ENCODE results near the gene CGB1.
"Not testable (repeated sequence)": the region's sequence is repeated elsewhere in the genome, so short reads cannot be mapped to it uniquely, and the experiment has no call there.

DNA sequence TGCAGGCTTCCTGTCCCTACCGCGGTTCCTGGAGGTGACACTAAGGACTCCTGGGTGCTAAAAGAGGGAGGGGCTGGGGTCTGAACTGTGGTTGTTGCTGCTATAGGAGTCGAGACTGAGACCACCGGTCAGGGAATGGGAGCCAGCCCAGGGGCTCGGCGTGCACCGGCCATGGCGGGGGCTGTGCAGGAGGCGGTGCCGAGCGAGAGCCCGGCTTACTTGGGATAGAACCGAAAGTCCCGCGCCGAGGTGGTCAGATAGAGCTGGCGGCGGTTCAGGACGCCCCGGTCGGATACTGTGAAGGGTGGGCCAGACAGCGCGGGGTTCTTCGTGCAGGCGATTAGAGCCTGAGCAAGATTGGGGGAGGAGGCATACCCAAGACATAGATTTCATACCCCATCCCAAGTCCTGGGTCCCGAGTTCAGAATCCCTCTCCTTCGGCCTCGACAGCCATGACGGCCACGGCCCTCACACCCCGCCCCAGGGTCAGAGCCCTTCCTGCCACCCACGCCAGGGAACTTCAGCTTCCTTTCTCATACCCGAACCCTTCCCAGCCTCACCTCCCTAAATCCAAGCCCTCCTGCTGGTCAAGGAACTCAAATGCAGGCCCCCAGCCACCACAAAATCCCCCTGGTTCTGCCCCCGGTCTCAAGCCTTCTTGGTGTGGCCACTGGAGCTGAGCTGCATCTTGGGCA, 20.4 kb upstream of the CGB1 start:
- TF ChIP-seq CTCF (conservative IDR thresholded peaks at IDR 0.05 in 1 of 2, IDR thresholded peaks at IDR 0.05 in 1 of 2; ENCODE audit: extremely low read depth in 1 of 2, insufficient read depth in 1 of 2, low read depth in 1 of 2, low read length in 2 of 2); EZH2 (IDR thresholded peaks at IDR 0.05; ENCODE audit: borderline replicate concordance, low read length): not testable (repeated sequence)

All from mammary epithelial cell (primary cell).